GM19397 (cell line): ENCODE data around the gene MROH9.

Experiments used
- ATAC-seq: cut with Tn5 transposase; IDR thresholded peaks from one replicate; pipeline ENCODE4 v1.9.1; 2021; ENCODE audit warnings: mild to moderate bottlenecking, moderate library complexity; ENCODE audit not compliant: unreplicated experiment

The MROH9 gene

GRCh38 chr1:171081314-171081753 lies 146.0 kb downstream of the MROH9 start:
- ATAC-seq = no peak

- no peak for ATAC-seq
Observed at GRCh38 chr1:171081763-171082201, 146.4 kb downstream of the MROH9 start.

GRCh38 chr1:171082606-171083005 lies 147.3 kb downstream of the MROH9 start:
- ATAC-seq = no peak

GRCh38 chr1:171083222-171083621 lies 147.9 kb downstream of the MROH9 start:
- ATAC-seq = no peak

GRCh38 chr1:171084091-171084490 lies 148.8 kb downstream of the MROH9 start:
- ATAC-seq = no peak

GRCh38 chr1:171084870-171085269 lies 149.5 kb downstream of the MROH9 start:
- no peak for ATAC-seq

- ATAC-seq = no peak
Observed at GRCh38 chr1:171087896-171088295, 152.6 kb downstream of the MROH9 start.

- ATAC-seq = no peak
Observed at GRCh38 chr1:171090604-171091003, 155.3 kb downstream of the MROH9 start, which contains the start of gene FMO3. Gene FMO3 (plus strand): TSS chr1:171090905. CDS start chr1:171092659, 1,754 bp downstream.

GRCh38 chr1:171103862-171104261 lies 168.5 kb downstream of the MROH9 start:
- no peak for ATAC-seq

GRCh38 chr1:171107262-171107940 lies 172.1 kb downstream of the MROH9 start:
- no peak for ATAC-seq

GRCh38 chr1:171107969-171108368 lies 172.6 kb downstream of the MROH9 start:
- ATAC-seq = no peak

GRCh38 chr1:171109966-171110365 lies 174.6 kb downstream of the MROH9 start:
- ATAC-seq = no peak

- no peak for ATAC-seq
Observed at GRCh38 chr1:171110621-171111326, 175.4 kb downstream of the MROH9 start.

- no peak for ATAC-seq
Observed at GRCh38 chr1:171112119-171112518, 176.8 kb downstream of the MROH9 start.

- ATAC-seq = no peak
Observed at GRCh38 chr1:171113382-171113781, 178.0 kb downstream of the MROH9 start.
